Measurements from ENCODE around the gene MOCOS. TPM values are rescaled to one million over a fixed set of nuclear protein-coding genes. Genes with fewer than 3 reads are reported as not detected.

Gene MOCOS
- total RNA-seq, 2 experiments from 2014 or later: 0.21 to 0.47 TPM

DNA sequence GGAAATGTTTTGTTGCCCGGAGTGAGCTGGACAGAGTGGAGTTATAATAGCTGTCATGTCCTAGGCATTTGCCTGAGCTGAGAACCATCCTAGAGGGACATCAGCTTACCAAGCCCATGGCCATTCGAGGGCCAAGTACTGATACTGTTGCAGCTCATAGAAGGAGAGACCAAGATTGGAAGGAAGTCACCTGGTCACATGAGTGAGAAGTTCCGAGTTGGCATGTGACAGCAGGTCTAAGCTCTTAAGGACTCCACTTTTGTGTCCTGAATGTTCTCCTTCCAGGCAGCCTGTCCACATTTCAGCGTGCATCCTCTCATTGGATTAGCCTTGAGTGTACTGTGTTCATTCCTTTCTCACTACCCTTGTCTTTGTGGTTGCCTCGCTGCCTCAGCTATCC is 114.6 kb downstream of the MOCOS start:
- H3K4me3 Mint-ChIP-seq: no peak overlapping the region
- H3K27ac Mint-ChIP-seq: no peak overlapping the region
- ChIA-PET POLR2A (no interaction called here), CTCF (no interaction called here)
- DNase-seq: no peak
- H3K27me3 Mint-ChIP-seq (ENCODE audit: low read depth): peaks cover 55% of the 10 kb centered on the region
- no peaks in the 10 kb centered on the region for H3K36me3 Mint-ChIP-seq (ENCODE audit: low read depth)
- H3K4me1 Mint-ChIP-seq (ENCODE audit: low read depth): no peaks in the 10 kb centered on the region
- ATAC-seq: no peak
- no peaks in the 10 kb centered on the region for H3K9me3 Mint-ChIP-seq (ENCODE audit: insufficient read depth)

DNA sequence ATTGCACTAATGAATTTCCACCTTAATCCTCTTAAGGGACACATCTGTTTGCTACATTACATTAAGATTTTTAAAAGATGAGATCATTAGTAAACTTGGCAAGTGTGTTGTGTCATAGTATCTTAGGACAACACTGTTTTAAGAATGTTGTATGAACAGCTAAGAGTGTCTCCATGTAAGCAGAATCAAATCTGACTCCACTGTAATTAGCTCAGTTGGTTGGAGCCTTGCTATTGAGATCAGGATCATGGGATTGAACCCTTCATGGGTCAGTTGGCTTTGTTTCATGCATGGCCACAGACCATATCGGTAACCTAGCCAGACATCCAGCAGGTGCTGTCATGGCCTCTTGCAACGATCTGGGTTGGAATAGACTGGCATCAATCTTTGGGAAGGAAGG is 115.4 kb downstream of the MOCOS start:
- DNase-seq (no peak), ATAC-seq (no peak)
- no peaks in the 10 kb centered on the region for H3K9me3 Mint-ChIP-seq (ENCODE audit: insufficient read depth)
- no peak overlapping the region for H3K4me3 Mint-ChIP-seq
- H3K27me3 Mint-ChIP-seq (ENCODE audit: low read depth): peaks cover 55% of the 10 kb centered on the region
- H3K4me1 Mint-ChIP-seq (ENCODE audit: low read depth): no peaks in the 10 kb centered on the region
- POLR2A ChIA-PET: no interaction called here
- H3K36me3 Mint-ChIP-seq (ENCODE audit: low read depth): no peaks in the 10 kb centered on the region
- CTCF ChIA-PET: no interaction called here
- no peak overlapping the region for H3K27ac Mint-ChIP-seq

- Mint-ChIP-seq H3K4me1 (ENCODE audit: low read depth) (no peaks in the 10 kb centered on the region), H3K4me3 (no peak overlapping the region), H3K27ac (no peak overlapping the region), H3K9me3 (ENCODE audit: insufficient read depth) (no peaks in the 10 kb centered on the region), H3K36me3 (ENCODE audit: low read depth) (no peaks in the 10 kb centered on the region), H3K27me3 (ENCODE audit: low read depth) (peaks cover 55% of the 10 kb centered on the region)
- no peak for DNase-seq
- POLR2A ChIA-PET: no interaction called here
- ATAC-seq: no peak
- CTCF ChIA-PET: no interaction called here
Measured at GRCh38 chr18:36303211-36303844, 116.0 kb downstream of the MOCOS start.

- DNase-seq (no peak), ATAC-seq (no peak)
- Mint-ChIP-seq H3K27me3 (ENCODE audit: low read depth) (peaks cover 44% of the 10 kb centered on the region), H3K4me1 (ENCODE audit: low read depth) (no peaks in the 10 kb centered on the region), H3K36me3 (ENCODE audit: low read depth) (no peaks in the 10 kb centered on the region), H3K27ac (no peak overlapping the region), H3K9me3 (ENCODE audit: insufficient read depth) (no peaks in the 10 kb centered on the region), H3K4me3 (no peak overlapping the region)
- ChIA-PET POLR2A (no interaction called here), CTCF (no interaction called here)
Measured at GRCh38 chr18:36304723-36305122, 117.4 kb downstream of the MOCOS start.

- Mint-ChIP-seq H3K27ac (no peak overlapping the region), H3K36me3 (ENCODE audit: low read depth) (no peaks in the 10 kb centered on the region), H3K4me3 (no peak overlapping the region), H3K27me3 (ENCODE audit: low read depth) (peaks cover 40% of the 10 kb centered on the region), H3K9me3 (ENCODE audit: insufficient read depth) (no peaks in the 10 kb centered on the region), H3K4me1 (ENCODE audit: low read depth) (no peaks in the 10 kb centered on the region)
- CTCF ChIA-PET: no interaction called here
- POLR2A ChIA-PET: no interaction called here
- DNase-seq (no peak), ATAC-seq (no peak)
Measured at GRCh38 chr18:36305375-36305774, 118.1 kb downstream of the MOCOS start.

DNA sequence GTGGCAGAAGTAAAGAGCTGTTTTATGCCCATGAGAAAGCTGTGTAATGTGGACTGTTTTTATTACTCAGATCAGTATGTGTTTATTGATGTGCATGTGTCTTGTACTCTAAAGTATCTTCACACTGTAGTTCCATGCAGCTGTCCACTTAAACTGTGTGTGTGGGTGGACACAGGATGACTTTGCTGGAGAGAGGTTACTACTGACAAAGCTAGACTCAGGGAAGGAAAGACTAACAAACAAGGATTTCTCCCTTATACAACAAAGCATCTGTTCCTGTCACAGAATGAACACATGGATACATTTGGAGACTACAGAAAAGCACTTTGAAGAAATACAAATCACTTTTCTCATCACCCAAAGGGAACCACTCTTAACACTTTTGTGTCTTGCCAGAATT is 120.2 kb downstream of the MOCOS start:
- ChIA-PET POLR2A (no interaction called here), CTCF (interaction anchor here (1.4 kb wide), 1 partner anchor 23 kb away, joined by 3 read pairs; no protein-coding TSS in a partner anchor)
- no peaks in the 10 kb centered on the region for H3K36me3 Mint-ChIP-seq (ENCODE audit: low read depth)
- H3K27ac Mint-ChIP-seq: no peak overlapping the region
- H3K27me3 Mint-ChIP-seq (ENCODE audit: low read depth): peaks cover 34% of the 10 kb centered on the region
- no peaks in the 10 kb centered on the region for H3K4me1 Mint-ChIP-seq (ENCODE audit: low read depth)
- no peak overlapping the region for H3K4me3 Mint-ChIP-seq
- ATAC-seq: no peak
- H3K9me3 Mint-ChIP-seq (ENCODE audit: insufficient read depth): no peaks in the 10 kb centered on the region
- DNase-seq: no peak

GRCh38 chr18:36308711-36309435 is 121.6 kb downstream of the MOCOS start:
- ChIA-PET POLR2A (no interaction called here), CTCF (interaction anchor here (1.0 kb wide), 1 partner anchor 28 kb away, joined by 3 read pairs; no protein-coding TSS in a partner anchor)
- H3K36me3 Mint-ChIP-seq (ENCODE audit: low read depth): no peaks in the 10 kb centered on the region
- ATAC-seq (no peak), DNase-seq (no peak)
- no peaks in the 10 kb centered on the region for H3K9me3 Mint-ChIP-seq (ENCODE audit: insufficient read depth)
- peaks cover 24% of the 10 kb centered on the region for H3K27me3 Mint-ChIP-seq (ENCODE audit: low read depth)
- no peak overlapping the region for H3K4me3 Mint-ChIP-seq
- no peak overlapping the region for H3K27ac Mint-ChIP-seq
- no peaks in the 10 kb centered on the region for H3K4me1 Mint-ChIP-seq (ENCODE audit: low read depth)

DNA sequence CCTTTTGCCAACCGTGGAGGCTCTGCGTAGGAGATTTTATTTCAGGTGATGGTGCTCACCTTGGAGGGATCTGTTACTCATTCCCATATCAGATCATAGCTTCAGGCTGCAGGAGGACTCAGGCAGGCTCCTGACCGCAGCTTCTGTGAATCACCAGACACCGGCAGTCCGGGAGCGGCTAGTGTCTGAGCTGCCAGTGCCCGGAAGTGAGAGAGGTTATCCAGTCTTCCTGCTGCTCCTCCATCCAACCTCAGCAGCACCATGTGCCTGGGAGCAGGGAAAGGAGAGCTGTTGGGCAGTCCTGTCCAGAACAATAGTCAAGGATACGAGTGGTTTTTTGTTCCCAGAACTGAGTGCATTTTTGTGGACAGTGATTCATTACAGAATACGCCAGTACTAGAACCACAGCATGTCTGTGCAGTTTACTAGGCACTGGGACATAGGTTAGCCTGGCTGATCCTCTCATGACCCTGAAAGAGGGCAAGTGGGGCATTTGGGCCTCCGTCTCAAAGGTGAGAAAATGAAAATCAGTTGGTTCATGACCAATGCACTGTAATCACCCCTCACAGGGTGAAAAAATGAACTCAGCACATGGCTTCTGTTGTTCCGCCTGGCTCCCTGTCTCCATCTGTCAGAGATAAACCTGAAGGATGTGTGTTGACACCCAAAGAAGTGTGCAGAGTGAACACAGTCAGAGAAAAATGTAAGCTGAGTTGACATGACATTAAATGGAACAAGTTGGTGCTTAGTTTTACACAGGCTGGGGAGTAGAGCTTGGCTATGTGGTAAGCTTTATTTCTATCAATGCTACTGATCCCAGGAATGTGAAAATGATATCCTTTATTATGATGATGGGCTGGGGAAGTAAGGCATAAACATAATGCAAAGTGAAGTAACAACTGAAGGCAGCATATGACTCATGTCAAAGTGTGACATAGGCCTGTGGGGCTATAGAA is 122.4 kb downstream of the MOCOS start:
- no peak for ATAC-seq
- ChIA-PET POLR2A (no interaction called here), CTCF (interaction anchor here (1.0 kb wide), 1 partner anchor 29 kb away, joined by 3 read pairs; no protein-coding TSS in a partner anchor)
- H3K9me3 Mint-ChIP-seq (ENCODE audit: insufficient read depth): no peaks in the 10 kb centered on the region
- no peak overlapping the region for H3K4me3 Mint-ChIP-seq
- no peak overlapping the region for H3K27ac Mint-ChIP-seq
- no peak for DNase-seq
- H3K36me3 Mint-ChIP-seq (ENCODE audit: low read depth): no peaks in the 10 kb centered on the region
- H3K27me3 Mint-ChIP-seq (ENCODE audit: low read depth): peaks cover 19% of the 10 kb centered on the region
- H3K4me1 Mint-ChIP-seq (ENCODE audit: low read depth): no peaks in the 10 kb centered on the region

GRCh38 chr18:36311026-36311570 is 123.8 kb downstream of the MOCOS start:
- ATAC-seq: no peak
- H3K27ac Mint-ChIP-seq: no peak overlapping the region
- no peak for DNase-seq
- peaks cover 11% of the 10 kb centered on the region for H3K27me3 Mint-ChIP-seq (ENCODE audit: low read depth)
- H3K4me1 Mint-ChIP-seq (ENCODE audit: low read depth): no peaks in the 10 kb centered on the region
- H3K9me3 Mint-ChIP-seq (ENCODE audit: insufficient read depth): no peaks in the 10 kb centered on the region
- H3K4me3 Mint-ChIP-seq: no peak overlapping the region
- CTCF ChIA-PET: no interaction called here
- POLR2A ChIA-PET: no interaction called here
- H3K36me3 Mint-ChIP-seq (ENCODE audit: low read depth): no peaks in the 10 kb centered on the region

GRCh38 chr18:36312806-36313395 is 125.6 kb downstream of the MOCOS start:
- no peaks in the 10 kb centered on the region for H3K4me1 Mint-ChIP-seq (ENCODE audit: low read depth)
- H3K27me3 Mint-ChIP-seq (ENCODE audit: low read depth): peaks cover 6% of the 10 kb centered on the region
- ATAC-seq (no peak), DNase-seq (no peak)
- ChIA-PET POLR2A (no interaction called here), CTCF (no interaction called here)
- H3K4me3 Mint-ChIP-seq: no peak overlapping the region
- H3K27ac Mint-ChIP-seq: no peak overlapping the region
- no peaks in the 10 kb centered on the region for H3K36me3 Mint-ChIP-seq (ENCODE audit: low read depth)
- H3K9me3 Mint-ChIP-seq (ENCODE audit: insufficient read depth): no peaks in the 10 kb centered on the region

DNA sequence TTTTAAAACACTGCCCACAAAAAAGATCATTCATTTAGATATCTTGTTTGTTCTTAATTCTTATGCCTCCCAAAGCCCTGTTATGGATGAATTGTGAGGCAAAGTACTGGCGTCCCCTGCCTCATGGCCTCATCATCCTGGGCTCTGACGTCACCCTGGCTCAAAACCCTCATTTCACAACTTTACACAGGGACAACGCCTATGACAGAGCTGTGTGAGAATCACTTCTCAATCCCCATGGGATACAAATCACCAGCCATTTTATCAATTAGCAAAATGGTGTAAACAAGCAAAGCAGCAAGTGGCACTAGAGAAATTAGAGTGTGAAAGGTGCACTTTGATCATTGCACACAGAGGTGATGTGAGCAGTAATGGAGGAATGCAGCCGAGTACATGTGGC is 126.8 kb downstream of the MOCOS start:
- H3K27me3 Mint-ChIP-seq (ENCODE audit: low read depth): peaks cover 6% of the 10 kb centered on the region
- CTCF ChIA-PET: no interaction called here
- no peaks in the 10 kb centered on the region for H3K4me1 Mint-ChIP-seq (ENCODE audit: low read depth)

More for the DNA sequence above, 126.8 kb downstream of the MOCOS start:
- ATAC-seq (no peak), DNase-seq (no peak)
- Mint-ChIP-seq H3K9me3 (ENCODE audit: insufficient read depth) (no peaks in the 10 kb centered on the region), H3K36me3 (ENCODE audit: low read depth) (no peaks in the 10 kb centered on the region), H3K4me3 (no peak overlapping the region), H3K27ac (no peak overlapping the region)
- POLR2A ChIA-PET: no interaction called here
